SK-N-SH (cell line): Measurements from ENCODE around the gene AHCYL1.

Source experiments
- EP300 ChIP-seq, 2 experiments: IDR thresholded peaks; 2 replicates each; pipeline versions ENCODE4 v1.4.0 to v1.6.1; 2012; ENCODE audit warnings: borderline replicate concordance in 1 of 2, low read depth in 1 of 2, low read length in 1 of 2
- GABPA ChIP-seq: IDR thresholded peaks from 2 replicates; pipeline ENCODE4 v1.4.0; 2012; ENCODE audit warnings: low read depth, mild to moderate bottlenecking
- POLR2AphosphoS5 ChIP-seq: IDR thresholded peaks from 2 replicates; pipeline ENCODE4 v1.6.1; 2012; ENCODE audit warnings: low read depth, low read length
- RAD21 ChIP-seq: IDR thresholded peaks from 2 replicates; pipeline ENCODE4 v1.6.1; 2012; ENCODE audit warnings: mild to moderate bottlenecking, low read length
- RFX5 ChIP-seq: IDR thresholded peaks from 2 replicates; pipeline ENCODE4 v1.6.1; 2012; ENCODE audit warnings: mild to moderate bottlenecking, improper control_type of control experiment, low read length
- RXRA ChIP-seq: IDR thresholded peaks from 2 replicates; pipeline ENCODE4 v1.4.0; 2012; ENCODE audit warnings: low read depth, mild to moderate bottlenecking, borderline replicate concordance
- SIN3A ChIP-seq: IDR thresholded peaks from 2 replicates; pipeline ENCODE4 v1.6.1; 2012; ENCODE audit warnings: low read depth, mild to moderate bottlenecking, low read length, moderate library complexity, borderline replicate concordance
- TAF1 ChIP-seq: IDR thresholded peaks from 2 replicates; pipeline ENCODE4 v1.6.1; 2012; ENCODE audit warnings: low read depth, mild to moderate bottlenecking, low read length, moderate library complexity, borderline replicate concordance
- TF ChIP-seq, protein P1 (sequence below): fragments of 200-600 bp; sonication (generic); IDR thresholded peaks from 2 replicates; pipeline ENCODE4 v1.6.1; 2017; ENCODE audit warnings: antibody characterized with exemption, mild to moderate bottlenecking, moderate library complexity
- TF ChIP-seq, protein P2 (sequence below): IDR thresholded peaks from 2 replicates; pipeline ENCODE4 v1.6.1; 2012; ENCODE audit warnings: mild to moderate bottlenecking, low read depth, low read length, moderate library complexity
- TF ChIP-seq, protein P3 (sequence below): IDR thresholded peaks from 2 replicates; pipeline ENCODE4 v1.4.0; 2012; ENCODE audit warnings: low read depth

DNA sequence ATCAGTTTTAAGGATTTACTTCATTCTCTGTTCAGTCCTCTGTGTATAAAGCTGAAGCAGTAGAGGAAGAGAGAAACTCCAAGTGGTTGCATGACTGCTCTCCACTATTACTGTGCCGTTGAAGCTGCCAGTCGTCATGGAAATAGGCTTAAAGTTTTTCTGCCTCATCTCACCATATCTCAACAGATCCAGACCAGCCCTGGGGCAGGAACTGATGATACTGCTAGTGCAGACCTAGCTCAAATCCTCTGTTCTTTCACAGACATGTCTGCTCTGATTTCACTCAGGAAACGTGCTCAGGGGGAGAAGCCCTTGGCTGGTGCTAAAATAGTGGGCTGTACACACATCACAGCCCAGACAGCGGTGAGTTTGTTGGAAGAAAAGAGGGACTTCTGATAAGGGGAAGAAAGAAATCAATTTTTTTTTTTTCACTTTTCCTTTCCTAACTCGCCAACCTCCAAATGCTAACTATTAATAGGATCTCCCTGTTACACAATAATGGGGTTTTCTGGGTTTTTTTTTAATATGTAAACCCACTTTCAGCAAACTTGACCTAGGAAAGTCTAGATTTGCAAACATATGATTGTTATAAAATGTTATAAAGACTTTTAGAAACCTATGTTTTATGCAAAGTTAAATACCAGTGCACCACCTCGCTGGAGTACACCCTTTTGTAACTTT is 27.7 kb downstream of the AHCYL1 start:
- TF ChIP-seq GABPA (no peak), RAD21 (no peak), EP300 (IDR thresholded peaks at IDR 0.05; ENCODE audit: borderline replicate concordance in 1 of 2, low read depth in 1 of 2, low read length in 1 of 2) (no peak), TAF1 (no peak), RFX5 (no peak), SIN3A (no peak), RXRA (no peak), POLR2AphosphoS5 (no peak)
- TF ChIP-seq, protein P1, sequence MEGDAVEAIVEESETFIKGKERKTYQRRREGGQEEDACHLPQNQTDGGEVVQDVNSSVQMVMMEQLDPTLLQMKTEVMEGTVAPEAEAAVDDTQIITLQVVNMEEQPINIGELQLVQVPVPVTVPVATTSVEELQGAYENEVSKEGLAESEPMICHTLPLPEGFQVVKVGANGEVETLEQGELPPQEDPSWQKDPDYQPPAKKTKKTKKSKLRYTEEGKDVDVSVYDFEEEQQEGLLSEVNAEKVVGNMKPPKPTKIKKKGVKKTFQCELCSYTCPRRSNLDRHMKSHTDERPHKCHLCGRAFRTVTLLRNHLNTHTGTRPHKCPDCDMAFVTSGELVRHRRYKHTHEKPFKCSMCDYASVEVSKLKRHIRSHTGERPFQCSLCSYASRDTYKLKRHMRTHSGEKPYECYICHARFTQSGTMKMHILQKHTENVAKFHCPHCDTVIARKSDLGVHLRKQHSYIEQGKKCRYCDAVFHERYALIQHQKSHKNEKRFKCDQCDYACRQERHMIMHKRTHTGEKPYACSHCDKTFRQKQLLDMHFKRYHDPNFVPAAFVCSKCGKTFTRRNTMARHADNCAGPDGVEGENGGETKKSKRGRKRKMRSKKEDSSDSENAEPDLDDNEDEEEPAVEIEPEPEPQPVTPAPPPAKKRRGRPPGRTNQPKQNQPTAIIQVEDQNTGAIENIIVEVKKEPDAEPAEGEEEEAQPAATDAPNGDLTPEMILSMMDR: no peak
- TF ChIP-seq, protein P2, sequence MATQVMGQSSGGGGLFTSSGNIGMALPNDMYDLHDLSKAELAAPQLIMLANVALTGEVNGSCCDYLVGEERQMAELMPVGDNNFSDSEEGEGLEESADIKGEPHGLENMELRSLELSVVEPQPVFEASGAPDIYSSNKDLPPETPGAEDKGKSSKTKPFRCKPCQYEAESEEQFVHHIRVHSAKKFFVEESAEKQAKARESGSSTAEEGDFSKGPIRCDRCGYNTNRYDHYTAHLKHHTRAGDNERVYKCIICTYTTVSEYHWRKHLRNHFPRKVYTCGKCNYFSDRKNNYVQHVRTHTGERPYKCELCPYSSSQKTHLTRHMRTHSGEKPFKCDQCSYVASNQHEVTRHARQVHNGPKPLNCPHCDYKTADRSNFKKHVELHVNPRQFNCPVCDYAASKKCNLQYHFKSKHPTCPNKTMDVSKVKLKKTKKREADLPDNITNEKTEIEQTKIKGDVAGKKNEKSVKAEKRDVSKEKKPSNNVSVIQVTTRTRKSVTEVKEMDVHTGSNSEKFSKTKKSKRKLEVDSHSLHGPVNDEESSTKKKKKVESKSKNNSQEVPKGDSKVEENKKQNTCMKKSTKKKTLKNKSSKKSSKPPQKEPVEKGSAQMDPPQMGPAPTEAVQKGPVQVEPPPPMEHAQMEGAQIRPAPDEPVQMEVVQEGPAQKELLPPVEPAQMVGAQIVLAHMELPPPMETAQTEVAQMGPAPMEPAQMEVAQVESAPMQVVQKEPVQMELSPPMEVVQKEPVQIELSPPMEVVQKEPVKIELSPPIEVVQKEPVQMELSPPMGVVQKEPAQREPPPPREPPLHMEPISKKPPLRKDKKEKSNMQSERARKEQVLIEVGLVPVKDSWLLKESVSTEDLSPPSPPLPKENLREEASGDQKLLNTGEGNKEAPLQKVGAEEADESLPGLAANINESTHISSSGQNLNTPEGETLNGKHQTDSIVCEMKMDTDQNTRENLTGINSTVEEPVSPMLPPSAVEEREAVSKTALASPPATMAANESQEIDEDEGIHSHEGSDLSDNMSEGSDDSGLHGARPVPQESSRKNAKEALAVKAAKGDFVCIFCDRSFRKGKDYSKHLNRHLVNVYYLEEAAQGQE: no peak
- TF ChIP-seq, protein P3, sequence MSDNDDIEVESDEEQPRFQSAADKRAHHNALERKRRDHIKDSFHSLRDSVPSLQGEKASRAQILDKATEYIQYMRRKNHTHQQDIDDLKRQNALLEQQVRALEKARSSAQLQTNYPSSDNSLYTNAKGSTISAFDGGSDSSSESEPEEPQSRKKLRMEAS: no peak
